ENCODE measurements around the gene PTPRE. TPM values are rescaled to one million over a fixed set of nuclear protein-coding genes. Genes with fewer than 3 reads are reported as not detected.
A peak's percentile ranks its signal among the peaks of the same experiment; 100 is the strongest.

The PTPRE gene
- total RNA-seq, 2 experiments from 2014 or later, result 19.9 to 22.3 TPM

DNA sequence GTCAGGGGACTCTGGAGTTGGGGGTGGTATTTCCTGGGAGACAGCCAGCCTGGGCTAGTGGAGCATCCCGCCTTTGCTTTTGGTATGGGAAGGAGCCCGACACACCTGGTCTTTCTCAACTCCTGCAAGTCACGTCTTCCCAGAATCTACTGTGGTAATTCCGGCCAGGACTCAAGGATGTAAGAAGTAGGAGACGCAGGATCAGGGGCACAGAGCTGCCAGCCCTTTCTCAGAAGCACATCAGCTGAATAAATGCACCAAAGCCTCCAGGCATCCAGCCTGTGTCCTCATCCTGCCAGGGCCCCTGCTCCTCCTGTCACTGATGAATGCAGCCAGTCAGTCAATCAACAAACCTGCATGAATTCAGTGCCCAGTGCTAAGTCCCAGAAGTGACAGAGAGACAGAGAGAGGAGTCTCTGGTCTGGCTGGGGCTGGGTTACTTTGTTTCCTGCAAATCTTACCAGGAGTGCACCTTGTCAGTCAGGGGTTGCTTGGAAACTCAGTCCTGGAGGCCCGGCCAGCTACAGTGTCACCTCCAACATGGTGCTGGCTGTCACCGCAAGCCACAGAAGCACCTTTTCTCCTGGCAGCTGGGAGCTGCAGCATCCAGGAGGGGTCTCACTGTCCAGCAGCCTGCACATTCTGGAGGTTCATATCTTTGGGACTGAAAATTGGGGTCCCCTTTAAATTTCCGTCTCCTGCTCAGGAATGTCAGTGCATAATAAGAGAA, 101.8 kb downstream of the PTPRE start:
- ChIA-PET POLR2A (no interaction called here), CTCF (interaction anchor here (1.4 to 7.2 kb wide), 7 partner anchors 7 to 101 kb away, joined by 3 to 188 read pairs (median 32); partner anchors contain the start of gene PTPRE)
- DNase-seq (no peak), ATAC-seq (no peak)
- Mint-ChIP-seq H3K4me1 (ENCODE audit: low read depth) (peaks cover 8% of the 10 kb centered on the region), H3K36me3 (ENCODE audit: low read depth) (no peaks in the 10 kb centered on the region), H3K4me3 (no peak overlapping the region), H3K27me3 (peaks cover 12% of the 10 kb centered on the region), H3K27ac (no peak overlapping the region), H3K9me3 (no peaks in the 10 kb centered on the region)
- intact Hi-C loops (cut with micrococcal nuclease), result no loop called here
- TF ChIP-seq, protein P1, sequence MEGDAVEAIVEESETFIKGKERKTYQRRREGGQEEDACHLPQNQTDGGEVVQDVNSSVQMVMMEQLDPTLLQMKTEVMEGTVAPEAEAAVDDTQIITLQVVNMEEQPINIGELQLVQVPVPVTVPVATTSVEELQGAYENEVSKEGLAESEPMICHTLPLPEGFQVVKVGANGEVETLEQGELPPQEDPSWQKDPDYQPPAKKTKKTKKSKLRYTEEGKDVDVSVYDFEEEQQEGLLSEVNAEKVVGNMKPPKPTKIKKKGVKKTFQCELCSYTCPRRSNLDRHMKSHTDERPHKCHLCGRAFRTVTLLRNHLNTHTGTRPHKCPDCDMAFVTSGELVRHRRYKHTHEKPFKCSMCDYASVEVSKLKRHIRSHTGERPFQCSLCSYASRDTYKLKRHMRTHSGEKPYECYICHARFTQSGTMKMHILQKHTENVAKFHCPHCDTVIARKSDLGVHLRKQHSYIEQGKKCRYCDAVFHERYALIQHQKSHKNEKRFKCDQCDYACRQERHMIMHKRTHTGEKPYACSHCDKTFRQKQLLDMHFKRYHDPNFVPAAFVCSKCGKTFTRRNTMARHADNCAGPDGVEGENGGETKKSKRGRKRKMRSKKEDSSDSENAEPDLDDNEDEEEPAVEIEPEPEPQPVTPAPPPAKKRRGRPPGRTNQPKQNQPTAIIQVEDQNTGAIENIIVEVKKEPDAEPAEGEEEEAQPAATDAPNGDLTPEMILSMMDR (IDR thresholded peaks at IDR 0.05), result no peak

DNA sequence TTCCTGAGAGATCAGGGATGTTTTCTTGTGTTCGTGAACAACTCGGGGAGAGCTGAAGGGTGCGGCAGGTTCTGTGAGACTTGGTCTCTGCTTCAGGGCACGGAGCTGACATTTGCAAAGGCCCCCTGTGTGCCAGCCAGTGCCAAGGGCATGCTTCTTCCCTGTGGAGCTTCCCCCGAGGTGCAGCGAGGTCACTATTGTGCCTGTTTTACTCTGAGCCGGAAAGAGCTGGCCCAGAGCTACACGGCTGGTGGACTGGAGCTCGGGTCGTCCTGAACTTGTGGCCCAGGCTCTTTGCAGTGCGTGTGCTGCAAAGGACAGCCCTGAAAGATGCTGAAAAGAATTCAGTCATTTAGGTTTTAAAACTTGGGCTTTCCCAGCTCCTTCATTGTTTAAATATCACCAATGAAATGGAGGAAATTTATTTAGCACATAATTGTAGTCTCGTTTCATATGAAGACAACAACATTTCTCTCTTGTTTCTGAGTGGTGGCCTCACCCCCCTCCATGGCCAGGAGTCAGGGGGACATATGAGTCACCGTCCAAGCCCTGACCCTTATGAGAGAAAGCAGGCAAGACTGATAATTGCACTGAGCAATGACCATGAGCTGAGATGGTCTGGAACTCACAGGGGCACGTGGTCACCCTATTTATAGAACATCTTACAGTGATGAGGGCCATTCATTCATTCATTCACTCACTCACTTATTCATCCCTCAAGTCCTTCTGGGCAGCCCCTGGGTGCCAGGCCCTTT, 102.6 kb downstream of the PTPRE start:
- H3K27ac Mint-ChIP-seq, result no peak overlapping the region
- no peak overlapping the region for H3K4me3 Mint-ChIP-seq
- intact Hi-C loops (cut with micrococcal nuclease), result loop anchor here (2.0 to 10.0 kb wide), 3 partner anchors 55 to 295 kb away; partner anchors contain the start of gene PTPRE
- no peak for ATAC-seq
- no peaks in the 10 kb centered on the region for H3K9me3 Mint-ChIP-seq
- CTCF ChIA-PET, result interaction anchor here (0.8 to 7.2 kb wide), 10 partner anchors 8 to 101 kb away, joined by 3 to 188 read pairs (median 30); partner anchors contain the start of gene PTPRE
- H3K27me3 Mint-ChIP-seq, result peaks cover 9% of the 10 kb centered on the region
- no peaks in the 10 kb centered on the region for H3K36me3 Mint-ChIP-seq (ENCODE audit: low read depth)
- TF ChIP-seq, protein P1 (IDR thresholded peaks at IDR 0.05), result no peak
- peaks cover 8% of the 10 kb centered on the region for H3K4me1 Mint-ChIP-seq (ENCODE audit: low read depth)
- DNase-seq, result no peak
- POLR2A ChIA-PET, result interaction anchor here (1.7 to 1.9 kb wide), 2 partner anchors 9 to 18 kb away, joined by 4 read pairs; no protein-coding TSS in a partner anchor

DNA sequence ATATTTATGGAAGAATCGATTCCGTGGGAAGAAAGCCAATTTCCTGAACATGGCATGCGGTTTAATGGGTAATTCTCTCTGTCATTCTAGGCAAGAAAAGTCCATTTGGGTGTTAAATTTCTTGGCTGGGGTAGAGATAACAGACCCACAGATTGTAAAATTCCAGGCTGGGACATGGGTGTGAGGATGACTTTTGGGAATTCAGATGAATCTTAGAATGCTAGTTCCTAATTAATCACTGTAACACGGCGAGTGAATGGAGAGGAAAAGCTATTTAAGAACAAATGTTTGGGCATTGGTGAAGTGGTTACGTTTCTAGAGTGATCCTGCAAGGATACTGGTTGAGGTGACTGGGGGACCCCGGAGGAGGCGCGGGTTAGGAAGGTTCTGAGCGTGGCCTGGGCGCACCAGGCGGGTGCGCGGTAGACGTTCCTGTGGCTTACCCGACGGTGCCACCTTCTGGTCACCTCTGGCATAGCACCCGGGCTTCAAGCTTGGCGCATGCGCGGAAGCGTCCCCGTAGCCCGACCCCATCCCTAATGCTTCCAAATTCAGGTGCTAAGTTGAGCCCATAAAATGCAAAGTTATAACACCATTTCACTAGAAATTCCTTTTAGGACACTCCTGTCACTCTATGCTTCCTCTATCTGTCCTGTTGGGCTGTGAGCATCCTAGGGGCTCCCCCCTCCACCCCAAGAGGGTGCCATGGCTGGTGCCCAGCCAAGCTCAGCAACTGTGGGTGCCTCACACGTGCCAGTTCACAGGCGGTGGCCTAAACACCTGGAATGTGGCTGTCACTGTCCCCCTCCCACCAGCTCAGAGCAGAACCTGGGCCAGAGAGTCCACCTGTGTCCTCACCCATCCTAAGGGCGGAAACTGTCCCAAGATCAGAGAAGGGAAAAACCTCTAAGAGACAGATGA, 104.4 kb downstream of the PTPRE start:
- Mint-ChIP-seq H3K36me3 (ENCODE audit: low read depth) (no peaks in the 10 kb centered on the region), H3K4me3 (no peak overlapping the region), H3K27me3 (peaks cover 8% of the 10 kb centered on the region), H3K27ac (no peak overlapping the region), H3K4me1 (ENCODE audit: low read depth) (peaks cover 8% of the 10 kb centered on the region), H3K9me3 (no peaks in the 10 kb centered on the region)
- POLR2A ChIA-PET, result interaction anchor here (0.8 to 1.9 kb wide), 5 partner anchors 11 to 104 kb away, joined by 3 to 5 read pairs (median 4); partner anchors contain the start of gene PTPRE
- CTCF ChIA-PET, result interaction anchor here (0.5 to 7.2 kb wide), 51 partner anchors 9 to 714 kb away, joined by 3 to 188 read pairs (median 4); partner anchors contain the start of genes CLRN3 and PTPRE
- ATAC-seq (peak; percentile 97), DNase-seq (peak; percentile 86)
- intact Hi-C loops (cut with micrococcal nuclease), result loop anchor here (2.0 to 10.0 kb wide), 3 partner anchors 53 to 297 kb away; partner anchors contain the start of gene PTPRE
- TF ChIP-seq, protein P1 (IDR thresholded peaks at IDR 0.05), result peak; percentile 97

DNA sequence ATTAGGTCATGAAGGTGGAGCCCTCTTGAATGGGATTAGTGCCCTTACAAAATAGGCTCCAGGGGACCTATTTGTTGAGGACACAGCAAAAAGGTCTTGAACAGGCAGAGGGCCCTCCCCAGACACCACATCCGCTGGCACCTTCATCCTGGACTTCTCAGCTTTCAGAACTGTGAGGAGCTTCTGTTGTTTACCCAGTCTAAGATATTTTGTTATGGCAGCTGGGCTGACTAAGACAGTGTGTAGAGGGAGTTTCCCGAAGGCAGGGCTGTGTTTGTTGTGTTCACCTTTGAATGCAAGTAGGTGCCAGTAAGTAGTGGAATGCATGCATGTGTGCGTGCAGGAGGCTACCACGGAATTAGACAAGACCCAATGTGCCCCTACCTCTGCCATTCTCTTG, 106.7 kb downstream of the PTPRE start:
- DNase-seq, result no peak
- H3K9me3 Mint-ChIP-seq, result no peaks in the 10 kb centered on the region
- intact Hi-C loops (cut with micrococcal nuclease), result loop anchor here (10.0 kb wide), 2 partner anchors 51 to 299 kb away; no protein-coding TSS in a partner anchor

More for the DNA sequence above, 106.7 kb downstream of the PTPRE start:
- H3K27me3 Mint-ChIP-seq, result peaks cover 7% of the 10 kb centered on the region
- H3K36me3 Mint-ChIP-seq (ENCODE audit: low read depth), result no peaks in the 10 kb centered on the region
- TF ChIP-seq, protein P1 (IDR thresholded peaks at IDR 0.05), result no peak
- peaks cover 12% of the 10 kb centered on the region for H3K4me1 Mint-ChIP-seq (ENCODE audit: low read depth)
- no peak overlapping the region for H3K27ac Mint-ChIP-seq
- CTCF ChIA-PET, result interaction anchor here (3.0 to 7.2 kb wide), 5 partner anchors 12 to 105 kb away, joined by 16 to 188 read pairs (median 35); partner anchors contain the start of gene PTPRE
- POLR2A ChIA-PET, result interaction anchor here (1.6 kb wide), 1 partner anchor 22 kb away, joined by 4 read pairs; no protein-coding TSS in a partner anchor
- no peak for ATAC-seq
- no peak overlapping the region for H3K4me3 Mint-ChIP-seq

Measured in activated CD8-positive, alpha-beta T cell treated with anti-CD3 and anti-CD28 coated beads for 36 hours (primary cell).